Astrocyte (in vitro differentiated cells and primary cell): ENCODE measurements around the gene TNRC6C.

Experiments used
- CTCF ChIP-seq: IDR thresholded peaks from 2 replicates; pipeline ENCODE4 v1.5.1; 2011; ENCODE audit warnings: low read depth, mild to moderate bottlenecking, inconsistent platforms, low read length, moderate library complexity; ENCODE audit not compliant: insufficient read depth
- EZH2 ChIP-seq: IDR thresholded peaks from 2 replicates; pipeline ENCODE4 v1.6.1; 2012; ENCODE audit warnings: mild to moderate bottlenecking, low read length, inconsistent platforms; ENCODE audit not compliant: insufficient read depth

GRCh38 chr17:77959126-77959925 is 823 bp downstream of the TNRC6C start:
- no peak for TF ChIP-seq EZH2
- TF ChIP-seq CTCF = no peak
